Measurements from ENCODE around the gene THPO. TPM values are rescaled to one million over a fixed set of nuclear protein-coding genes. Genes with fewer than 3 reads are reported as not detected.

THPO gene
- total and polyA plus RNA-seq, 2 donors (not counting 1 experiment from before 2014, with no cell fraction given) = not detected

- Histone ChIP-seq H2AFZ (ENCODE audit: insufficient read depth, low read depth, low read length, poor library complexity, severe bottlenecking) (no peak overlapping the region), H3K36me3 (replicated peaks in 1 of 2; ENCODE audit: control extremely low read depth in 1 of 2, control insufficient read depth in 1 of 2, extremely low read depth in 1 of 2, insufficient read depth in 2 of 2, low read length in 1 of 2) (no peaks in the 10 kb centered on the region), H3K9ac (ENCODE audit: low read length) (no peak overlapping the region), H3K27ac (ENCODE audit: low read length in 2 of 2) (no peak overlapping the region), H3K4me1 (ENCODE audit: control insufficient read depth in 2 of 2, insufficient read depth in 2 of 2, low read length in 2 of 2) (peaks cover 0 to 8% of the 10 kb centered on the region in 2 donors), H3K79me2 (ENCODE audit: control insufficient read depth, insufficient read depth, low read length) (no peaks in the 10 kb centered on the region), H3K27me3 (replicated peaks in 1 of 4; ENCODE audit: control extremely low read depth in 1 of 4, control insufficient read depth in 3 of 4, insufficient read depth in 4 of 4, low read length in 3 of 4) (no peaks in the 10 kb centered on the region), H3K9me3 (ENCODE audit: control extremely low read depth in 1 of 3, control insufficient read depth in 2 of 3, insufficient read depth in 1 of 3, low read length in 2 of 3) (no peaks in the 10 kb centered on the region), H4K20me1 (ENCODE audit: control insufficient read depth, insufficient read depth, low read length, poor library complexity, severe bottlenecking) (no peaks in the 10 kb centered on the region), H3K4me3 (ENCODE audit: control extremely low read depth in 1 of 5, extremely low read depth in 1 of 5, insufficient read depth in 1 of 5, low read depth in 2 of 5, low read length in 4 of 5) (no peak overlapping the region), H3K4me2 (replicated peaks; ENCODE audit: low read depth, low read length, poor library complexity, severe bottlenecking) (no peak overlapping the region)
- no peak for DNase-seq
- ATAC-seq (ENCODE audit: low read depth) = no peak
- CTCF ChIA-PET = interaction anchor here (0.6 kb wide), 1 partner anchor 476 kb away, joined by 4 read pairs; no protein-coding TSS in a partner anchor
- no peaks in the 10 kb centered on the region for H3K4me1 Mint-ChIP-seq
- TF ChIP-seq EZH2 (IDR thresholded peaks at IDR 0.05; ENCODE audit: borderline replicate concordance, insufficient read depth, low read depth, low read length, poor library complexity, severe bottlenecking) (no peak), CTCF (IDR thresholded peaks at IDR 0.05) (no peak)
- intact Hi-C loops (cut with micrococcal nuclease) = no loop called here
- no peaks in the 10 kb centered on the region for H3K9me3 Mint-ChIP-seq (ENCODE audit: insufficient read depth)
- 99% methylated on average over 7 of the region's 10 CpGs for WGBS (ENCODE audit: insufficient coverage)
- no peak overlapping the region for H3K27ac Mint-ChIP-seq
- no peaks in the 10 kb centered on the region for H3K27me3 Mint-ChIP-seq
- POLR2A ChIA-PET = no interaction called here
- no peak overlapping the region for H3K4me3 Mint-ChIP-seq
Observed at GRCh38 chr3:184349563-184350470, 28.2 kb downstream of the THPO start.

- H3K9me3 ChIP-seq (ENCODE audit: control extremely low read depth in 1 of 3, control insufficient read depth in 2 of 3, insufficient read depth in 1 of 3, low read length in 2 of 3) = no peaks in the 10 kb centered on the region
- H3K79me2 ChIP-seq (ENCODE audit: control insufficient read depth, insufficient read depth, low read length) = no peaks in the 10 kb centered on the region
- TF ChIP-seq EZH2 (IDR thresholded peaks at IDR 0.05; ENCODE audit: borderline replicate concordance, insufficient read depth, low read depth, low read length, poor library complexity, severe bottlenecking) (no peak), CTCF (IDR thresholded peaks at IDR 0.05) (no peak)
- H4K20me1 ChIP-seq (ENCODE audit: control insufficient read depth, insufficient read depth, low read length, poor library complexity, severe bottlenecking) = no peaks in the 10 kb centered on the region
- no peak for DNase-seq
- H3K27me3 Mint-ChIP-seq = no peaks in the 10 kb centered on the region
- no peak overlapping the region for H3K4me3 ChIP-seq (ENCODE audit: control extremely low read depth in 1 of 5, extremely low read depth in 1 of 5, insufficient read depth in 1 of 5, low read depth in 2 of 5, low read length in 4 of 5)
- H3K9ac ChIP-seq (ENCODE audit: low read length) = no peak overlapping the region
- no peak overlapping the region for H2AFZ ChIP-seq (ENCODE audit: insufficient read depth, low read depth, low read length, poor library complexity, severe bottlenecking)
- H3K4me3 Mint-ChIP-seq = no peak overlapping the region
- H3K9me3 Mint-ChIP-seq (ENCODE audit: insufficient read depth) = no peaks in the 10 kb centered on the region
- H3K4me1 ChIP-seq (ENCODE audit: control insufficient read depth in 2 of 2, insufficient read depth in 2 of 2, low read length in 2 of 2) = no peaks in the 10 kb centered on the region
- no peak overlapping the region for H3K4me2 ChIP-seq (replicated peaks; ENCODE audit: low read depth, low read length, poor library complexity, severe bottlenecking)
- no peak overlapping the region for H3K27ac ChIP-seq (ENCODE audit: low read length in 2 of 2)
- CTCF ChIA-PET = interaction anchor here (0.6 to 1.4 kb wide), 3 partner anchors 27 to 165 kb away, joined by 3 read pairs; no protein-coding TSS in a partner anchor
- no peak for ATAC-seq (ENCODE audit: low read depth)
- H3K27ac Mint-ChIP-seq = no peak overlapping the region
- intact Hi-C loops (cut with micrococcal nuclease) = no loop called here
- POLR2A ChIA-PET = no interaction called here
- H3K4me1 Mint-ChIP-seq = no peaks in the 10 kb centered on the region
- WGBS (ENCODE audit: insufficient coverage) = 95% methylated on average over 4 of the region's 4 CpGs
- no peaks in the 10 kb centered on the region for H3K27me3 ChIP-seq (replicated peaks in 1 of 4; ENCODE audit: control extremely low read depth in 1 of 4, control insufficient read depth in 3 of 4, insufficient read depth in 4 of 4, low read length in 3 of 4)
- H3K36me3 ChIP-seq (replicated peaks in 1 of 2; ENCODE audit: control extremely low read depth in 1 of 2, control insufficient read depth in 1 of 2, extremely low read depth in 1 of 2, insufficient read depth in 2 of 2, low read length in 1 of 2) = peaks cover 0 to 4% of the 10 kb centered on the region in 2 experiments
Observed at GRCh38 chr3:184348057-184348382, 30.0 kb downstream of the THPO start.
